Spleen (tissue), 11 donors: ENCODE data around the gene CFAP58. TPM values are rescaled to one million over a fixed set of nuclear protein-coding genes. Genes with fewer than 3 reads are reported as not detected.

Source experiments
- DNase-seq: peaks from one replicate; pipeline ENCODE4 v3.0.0-alpha.2; 2020
- H3K27ac ChIP-seq, 8 donors: fragments of 200-600 bp; sonication (generic) in 7 of 8; 1 replicate in 4 of 8; 2 replicates in 4 of 8; pipeline versions ENCODE4 v1.5.0 to v1.8.0; 2016 to 2021; ENCODE audit warnings: inconsistent platforms in 4 of 8, mild to moderate bottlenecking in 4 of 8, moderate library complexity in 1 of 8
- H3K27me3 ChIP-seq, 7 donors: fragments of 200-600 bp; sonication (generic) in 6 of 7; replicated peaks in 1 of 7; 1 replicate in 4 of 7; 2 replicates in 3 of 7; pipeline versions ENCODE4 v1.5.0 to v1.8.0; 2016 to 2021; ENCODE audit warnings: inconsistent platforms in 3 of 7, mild to moderate bottlenecking in 1 of 7
- H3K36me3 ChIP-seq, 6 donors: fragments of 200-600 bp; sonication (generic) in 5 of 6; 1 replicate in 4 of 6; 2 replicates in 2 of 6; pipeline versions ENCODE4 v1.5.0 to v1.8.0; 2016 to 2021; ENCODE audit warnings: inconsistent platforms in 2 of 6
- H3K4me1 ChIP-seq, 6 donors: fragments of 200-600 bp; sonication (generic) in 5 of 6; 1 replicate in 3 of 6; 2 replicates in 3 of 6; pipeline versions ENCODE4 v1.5.0 to v1.8.0; 2016 to 2021; ENCODE audit warnings: inconsistent platforms in 3 of 6
- H3K4me3 ChIP-seq, 8 donors: fragments of 200-600 bp; sonication (generic) in 7 of 8; 1 replicate in 4 of 8; 2 replicates in 4 of 8; pipeline versions ENCODE4 v1.5.0 to v1.8.0; 2016 to 2021; ENCODE audit warnings: inconsistent platforms in 4 of 8, mild to moderate bottlenecking in 4 of 8, moderate library complexity in 2 of 8
- H3K9me3 ChIP-seq, 8 donors: fragments of 200-600 bp; sonication (generic) in 7 of 8; 1 replicate in 4 of 8; 2 replicates in 4 of 8; pipeline versions ENCODE4 v1.5.0 to v1.8.0; 2016 to 2021; ENCODE audit warnings: inconsistent platforms in 4 of 8
- POLR2A ChIP-seq, 3 donors: fragments of 450-650 bp; IDR thresholded peaks; one replicate each; pipeline ENCODE4 v1.5.1; 2017; ENCODE audit warnings: antibody characterized with exemption in 3 of 3, mild to moderate bottlenecking in 1 of 3
- POLR2AphosphoS5 ChIP-seq, 3 donors: sonication (generic); formaldehyde crosslinking; IDR thresholded peaks; one replicate each; pipeline ENCODE4 v1.5.1; 2017; ENCODE audit warnings: antibody characterized with exemption in 3 of 3
- WGBS, 5 donors: extraction: QIAGEN DNeasy Blood & Tissue Kit in 3 of 5; methylation state at CpG; one replicate each; pipeline versions ENCODE4 v1.1.5 to v1.1.7; 2013 to 2018; 5-methylcytosine and 5-hydroxymethylcytosine counted together
- intact Hi-C: fragments of 100-400 bp; cut with DNase I; formaldehyde crosslinking; loops from one replicate; pipeline ENCODE4 v1.15.0; 2023; ENCODE audit warnings: low total_unique reads
- polyA plus RNA-seq, 3 donors: library from polyadenylated mRNA; stranded (reverse); fragments of 200-250 nt; gene quantifications; one replicate each; pipeline ENCODE4 v1.2.1, GENCODE V29; 2013
- total RNA-seq, 7 donors: library from RNA; depleted of rRNA in 3 of 7; stranded (reverse); fragments of >200 nt in 3 of 7; fragmentation: NEBNext Ultra II Directional in 4 of 7; extraction: Animal tissue kit (Norgen Biotek cat#: 25700) in 4 of 7; gene quantifications; one replicate each; pipeline versions ENCODE4 v1.1.0 to v1.2.1, GENCODE V29; 2016 to 2021
- TF ChIP-seq, protein P1 (sequence below), 11 experiments: fragments of 200-600 bp in 7 of 11; fragments of 450-650 bp in 4 of 11; sonication (generic) in 4 of 11; IDR thresholded peaks in 8 of 11; conservative IDR thresholded peaks in 3 of 11; 1 replicate in 7 of 11; 2 replicates in 4 of 11; pipeline versions ENCODE4 v1.4.0 to v1.8.0; 2016 to 2021; ENCODE audit warnings: antibody characterized with exemption in 11 of 11, inconsistent platforms in 4 of 11, mild to moderate bottlenecking in 1 of 11
- donor health status: healthy with polysubstance abuse.
- donor health status: DM: no; HTN: no; CAD: no; lungs with moderate emphysema.
- donor health status: DM: no; HTN: no; CAD: no.
- donor health status: Bipolar disorder and iron deficiency.
- donor health status: healthy.
- donor health status: DM: no; HTN: no; CAD: no.
- donor health status: DM: yes; HTN: yes; CAD: no.

CFAP58 gene
- total and polyA plus RNA-seq, 10 donors, result 0.10 to 1.4 (median 0.42) TPM; not detected in 1

DNA sequence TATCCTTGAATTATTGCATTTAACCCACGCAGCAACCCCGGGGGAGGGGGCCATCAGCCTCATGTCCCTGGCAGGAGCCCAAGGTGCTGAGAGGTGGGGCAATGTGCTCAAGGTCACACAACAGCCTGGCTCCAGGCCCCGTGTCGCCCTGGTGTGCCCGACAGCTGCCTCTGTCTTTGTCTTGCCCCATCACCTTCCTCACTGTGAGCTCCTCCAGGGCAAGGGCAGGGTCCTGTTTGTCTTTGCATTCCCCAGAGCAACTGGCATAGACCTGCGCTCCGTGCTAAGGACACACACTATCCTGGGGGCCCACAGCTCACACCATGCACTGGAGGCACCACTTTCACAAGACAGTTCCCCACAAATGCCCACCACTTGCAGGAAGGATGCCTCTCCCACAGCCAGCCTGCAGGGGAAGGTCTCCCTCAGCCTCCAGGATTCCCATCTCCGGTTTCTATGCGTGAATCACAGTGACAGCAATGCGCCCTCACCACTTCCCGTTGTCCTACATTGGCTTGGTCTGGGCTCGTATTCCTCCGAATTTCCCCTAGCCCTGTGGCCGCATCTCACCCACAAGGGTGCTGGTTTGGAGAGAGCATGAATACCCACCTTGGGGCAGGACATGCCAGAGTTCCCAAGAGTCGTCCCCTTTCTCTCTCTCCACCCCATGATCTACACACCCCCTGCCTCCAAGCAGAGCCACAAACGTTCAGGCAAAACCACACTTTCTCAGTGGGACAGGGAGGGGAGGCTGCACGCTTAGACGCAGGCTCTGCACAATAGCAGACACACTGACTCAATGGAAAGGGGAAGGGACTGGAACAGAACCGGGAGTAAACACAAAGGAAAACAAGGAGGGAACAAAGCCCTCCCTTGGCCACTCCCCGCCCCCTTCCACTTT, 25.6 kb upstream of the CFAP58 start:
- Histone ChIP-seq H3K9me3 (no peaks in the 10 kb centered on the region), H3K4me1 (peaks cover 97 to 100% (median 100%) of the 10 kb centered on the region in 6 donors), H3K36me3 (peaks cover 0 to 24% (median 0%) of the 10 kb centered on the region in 6 donors), H3K27me3 (no peaks in the 10 kb centered on the region), H3K4me3 (peak overlapping the region in 4 of 8 donors; percentile 7 to 56 (median 10)), H3K27ac (peak overlapping the region; percentile 68 to 100 (median 86))
- TF ChIP-seq POLR2AphosphoS5 (IDR thresholded peaks at IDR 0.05) (peak; percentile 8 to 47 (median 30)), POLR2A (IDR thresholded peaks at IDR 0.05) (no peak)
- TF ChIP-seq, protein P1, sequence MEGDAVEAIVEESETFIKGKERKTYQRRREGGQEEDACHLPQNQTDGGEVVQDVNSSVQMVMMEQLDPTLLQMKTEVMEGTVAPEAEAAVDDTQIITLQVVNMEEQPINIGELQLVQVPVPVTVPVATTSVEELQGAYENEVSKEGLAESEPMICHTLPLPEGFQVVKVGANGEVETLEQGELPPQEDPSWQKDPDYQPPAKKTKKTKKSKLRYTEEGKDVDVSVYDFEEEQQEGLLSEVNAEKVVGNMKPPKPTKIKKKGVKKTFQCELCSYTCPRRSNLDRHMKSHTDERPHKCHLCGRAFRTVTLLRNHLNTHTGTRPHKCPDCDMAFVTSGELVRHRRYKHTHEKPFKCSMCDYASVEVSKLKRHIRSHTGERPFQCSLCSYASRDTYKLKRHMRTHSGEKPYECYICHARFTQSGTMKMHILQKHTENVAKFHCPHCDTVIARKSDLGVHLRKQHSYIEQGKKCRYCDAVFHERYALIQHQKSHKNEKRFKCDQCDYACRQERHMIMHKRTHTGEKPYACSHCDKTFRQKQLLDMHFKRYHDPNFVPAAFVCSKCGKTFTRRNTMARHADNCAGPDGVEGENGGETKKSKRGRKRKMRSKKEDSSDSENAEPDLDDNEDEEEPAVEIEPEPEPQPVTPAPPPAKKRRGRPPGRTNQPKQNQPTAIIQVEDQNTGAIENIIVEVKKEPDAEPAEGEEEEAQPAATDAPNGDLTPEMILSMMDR (IDR thresholded peaks at IDR 0.05 in 8 of 11, conservative IDR thresholded peaks at IDR 0.05 in 3 of 11), result peak in 1 of 11 experiments; percentile 12
- DNase-seq, result peak; percentile 79
- intact Hi-C loops, result no loop called here
- WGBS, 5 donors, result 22 to 33% (median 28%) methylated on average over 15 to 20 of the region's 20 CpGs

DNA sequence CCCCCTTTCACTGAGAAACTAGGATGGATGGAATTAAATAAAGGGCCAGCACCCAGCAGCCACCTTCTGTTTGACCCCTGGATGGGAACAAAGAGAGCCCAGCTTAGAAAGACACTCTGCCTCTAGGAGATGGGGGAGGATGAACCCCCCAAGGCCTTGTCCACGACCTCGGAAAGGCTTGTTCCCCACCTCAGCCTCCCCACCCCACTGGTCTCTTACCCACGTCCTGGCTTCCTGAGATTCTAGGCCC, 25.1 kb upstream of the CFAP58 start:
- Histone ChIP-seq H3K4me1 (peaks cover 92 to 100% (median 100%) of the 10 kb centered on the region in 6 donors), H3K27me3 (no peaks in the 10 kb centered on the region), H3K4me3 (peak overlapping the region in 4 of 8 donors; percentile 7 to 56 (median 14)), H3K36me3 (peaks cover 0 to 30% (median 0%) of the 10 kb centered on the region in 6 donors), H3K27ac (peak overlapping the region; percentile 68 to 100 (median 86)), H3K9me3 (no peaks in the 10 kb centered on the region)
- no peak for TF ChIP-seq POLR2AphosphoS5 (IDR thresholded peaks at IDR 0.05)
- TF ChIP-seq, protein P1 (IDR thresholded peaks at IDR 0.05 in 8 of 11, conservative IDR thresholded peaks at IDR 0.05 in 3 of 11), result no peak
- no peak for TF ChIP-seq POLR2A (IDR thresholded peaks at IDR 0.05)
- intact Hi-C loops, result no loop called here
- WGBS, 5 donors, result 0 to 11% (median 8%) methylated on average over 2 to 3 of the region's 3 CpGs
- DNase-seq, result no peak

DNA sequence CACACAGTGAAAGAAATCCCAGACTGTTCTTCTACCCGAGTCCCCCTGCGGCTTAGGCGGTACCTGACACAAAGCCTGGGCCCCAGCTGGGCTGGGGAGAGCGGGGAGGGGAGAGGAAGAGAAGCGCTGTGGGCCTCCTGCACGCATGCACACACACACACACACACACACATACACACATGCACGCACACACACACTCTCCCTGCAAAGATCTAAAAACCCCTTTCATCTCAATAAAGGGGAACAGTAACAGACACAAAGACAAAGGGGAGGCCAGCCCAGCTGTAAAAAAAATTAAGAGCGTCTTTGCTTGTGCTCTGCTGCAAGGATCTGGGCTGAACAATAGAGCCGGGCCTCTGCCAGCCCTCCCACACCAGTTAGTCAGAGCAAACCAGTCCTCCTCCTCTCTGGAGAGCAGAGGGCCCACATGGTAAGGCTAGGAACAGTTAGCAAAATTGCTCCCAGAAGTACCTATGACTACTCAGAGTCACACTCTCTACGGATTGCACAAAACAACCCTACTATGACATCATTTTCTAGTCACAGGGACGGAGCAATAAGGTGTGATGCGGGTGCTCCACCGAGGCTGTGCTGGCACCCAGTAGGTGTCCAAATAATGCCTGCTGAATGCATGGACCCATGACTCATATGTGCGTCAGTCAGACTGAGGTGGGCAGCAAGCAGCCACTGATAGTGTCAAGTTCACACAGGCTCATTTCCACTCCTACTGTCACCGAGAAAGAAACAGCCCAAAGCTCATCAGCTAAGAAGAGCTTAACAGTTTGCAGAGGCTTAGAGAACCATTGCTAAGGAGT, 24.5 kb upstream of the CFAP58 start:
- Histone ChIP-seq H3K4me1 (peaks cover 91 to 100% (median 100%) of the 10 kb centered on the region in 6 donors), H3K27ac (peak overlapping the region; percentile 68 to 100 (median 86)), H3K27me3 (no peaks in the 10 kb centered on the region), H3K9me3 (no peaks in the 10 kb centered on the region), H3K4me3 (peak overlapping the region in 4 of 8 donors; percentile 7 to 56 (median 14)), H3K36me3 (peaks cover 0 to 35% (median 0%) of the 10 kb centered on the region in 6 donors)
- TF ChIP-seq, protein P1 (IDR thresholded peaks at IDR 0.05 in 8 of 11, conservative IDR thresholded peaks at IDR 0.05 in 3 of 11), result no peak
- peak; percentile 47 to 51 (median 47) for TF ChIP-seq POLR2AphosphoS5 (IDR thresholded peaks at IDR 0.05)
- DNase-seq, result peak; percentile 92
- intact Hi-C loops, result no loop called here
- WGBS, 5 donors, result 21 to 36% (median 26%) methylated on average over 15 of the region's 15 CpGs
